Dendritic cell treated with granulocyte-macrophage colony-stimulating factor and Interleukin-4, amounts not matched to agents 40 ng/mL and 50 ng/mL, for 4 days (primary cell): ENCODE measurements around the gene TIMM17B.

Source experiments
- H3K27ac Mint-ChIP-seq: one replicate; pipeline ENCODE4 v1.8.0; 2022; ENCODE audit warnings: mild to moderate bottlenecking, mixed read lengths
- H3K27me3 Mint-ChIP-seq: one replicate; pipeline ENCODE4 v1.8.0; 2022; ENCODE audit warnings: mild to moderate bottlenecking, mixed read lengths
- H3K36me3 Mint-ChIP-seq: one replicate; pipeline ENCODE4 v1.8.0; 2022; ENCODE audit warnings: low read depth, mixed read lengths
- H3K4me1 Mint-ChIP-seq: one replicate; pipeline ENCODE4 v1.8.0; 2022; ENCODE audit warnings: low read depth, mixed read lengths
- H3K4me3 Mint-ChIP-seq: one replicate; pipeline ENCODE4 v1.8.0; 2022; ENCODE audit warnings: mild to moderate bottlenecking, moderate library complexity, mixed read lengths
- H3K9me3 Mint-ChIP-seq: one replicate; pipeline ENCODE4 v1.8.0; 2022; ENCODE audit warnings: mixed read lengths
- intact Hi-C: fragments of 100-400 bp; cut with micrococcal nuclease; formaldehyde crosslinking; loops from one replicate; pipeline ENCODE4 v1.15.0; 2022

The TIMM17B gene

GRCh38 chrX:48927736-48928382, 30.3 kb upstream of the TIMM17B start:
- intact Hi-C loops: no loop called here
- no peaks in the 10 kb centered on the region for H3K9me3 Mint-ChIP-seq

DNA sequence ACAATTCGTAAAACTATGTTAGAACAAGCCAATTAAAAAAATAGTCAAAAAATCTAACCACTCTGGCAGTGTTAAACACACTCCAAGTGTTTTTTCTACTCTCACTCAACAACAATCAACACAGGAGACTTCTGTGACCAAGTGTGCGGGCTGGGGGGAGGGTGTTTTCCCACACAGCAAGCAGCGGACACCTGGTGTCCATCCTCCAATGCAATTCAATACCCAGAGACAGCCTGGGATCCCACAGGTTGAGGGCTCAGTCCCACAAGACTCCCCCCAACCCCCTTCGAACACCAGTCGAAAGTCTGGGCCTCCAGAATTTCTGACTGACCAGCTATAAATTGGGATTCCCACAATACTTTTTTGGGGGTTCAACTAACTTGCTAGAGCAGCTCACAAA, 29.6 kb upstream of the TIMM17B start:
- peaks cover 73% of the 10 kb centered on the region for H3K36me3 Mint-ChIP-seq
- no peaks in the 10 kb centered on the region for H3K27me3 Mint-ChIP-seq
- peaks cover 9% of the 10 kb centered on the region for H3K4me1 Mint-ChIP-seq
- H3K4me3 Mint-ChIP-seq: no peak overlapping the region
- no peaks in the 10 kb centered on the region for H3K9me3 Mint-ChIP-seq
- intact Hi-C loops: no loop called here
- no peak overlapping the region for H3K27ac Mint-ChIP-seq

More at GRCh38 chrX:48927736-48928382, 30.3 kb upstream of the TIMM17B start:
- Mint-ChIP-seq H3K4me1 (peaks cover 6% of the 10 kb centered on the region), H3K4me3 (no peak overlapping the region), H3K27me3 (no peaks in the 10 kb centered on the region), H3K36me3 (peaks cover 68% of the 10 kb centered on the region), H3K27ac (no peak overlapping the region)

- Mint-ChIP-seq H3K4me3 (no peak overlapping the region), H3K27me3 (no peaks in the 10 kb centered on the region), H3K36me3 (peaks cover 58% of the 10 kb centered on the region), H3K27ac (peak overlapping the region; percentile 66), H3K4me1 (peaks cover 25% of the 10 kb centered on the region), H3K9me3 (no peaks in the 10 kb centered on the region)
- intact Hi-C loops: no loop called here
Observed at GRCh38 chrX:48924270-48924669, 26.7 kb upstream of the TIMM17B start.

GRCh38 chrX:48923771-48924170, 26.2 kb upstream of the TIMM17B start:
- peaks cover 25% of the 10 kb centered on the region for H3K4me1 Mint-ChIP-seq
- intact Hi-C loops: no loop called here

DNA sequence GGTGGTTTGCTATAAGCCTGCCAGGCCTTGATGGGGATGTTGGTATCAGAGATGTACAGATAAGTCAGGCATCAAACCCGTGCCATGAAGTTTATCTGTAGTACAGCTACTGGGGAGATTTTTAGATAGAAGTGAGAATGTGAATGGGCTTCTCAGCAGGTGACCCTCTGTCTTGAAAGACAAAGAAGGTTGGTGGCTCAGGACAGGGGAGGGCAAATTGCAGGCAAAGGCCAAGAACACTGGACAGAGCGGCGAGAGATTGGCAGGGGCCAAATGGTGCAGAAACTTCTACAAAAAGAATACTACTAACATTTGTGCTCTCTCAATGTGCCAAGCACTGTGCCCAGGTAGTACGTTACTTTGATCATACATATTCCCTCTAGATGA, 23.1 kb upstream of the TIMM17B start:
- no peaks in the 10 kb centered on the region for H3K27me3 Mint-ChIP-seq
- H3K4me1 Mint-ChIP-seq: peaks cover 41% of the 10 kb centered on the region
- H3K36me3 Mint-ChIP-seq: peaks cover 57% of the 10 kb centered on the region

More at GRCh38 chrX:48923771-48924170, 26.2 kb upstream of the TIMM17B start:
- Mint-ChIP-seq H3K4me3 (no peak overlapping the region), H3K36me3 (peaks cover 58% of the 10 kb centered on the region), H3K9me3 (no peaks in the 10 kb centered on the region), H3K27me3 (no peaks in the 10 kb centered on the region), H3K27ac (peak overlapping the region; percentile 66)

GRCh38 chrX:48919947-48920717, 22.6 kb upstream of the TIMM17B start:
- intact Hi-C loops: loop anchor here (2.0 to 5.0 kb wide), 2 partner anchors 17 to 122 kb away; partner anchors contain the start of gene TFE3
- H3K36me3 Mint-ChIP-seq: peaks cover 57% of the 10 kb centered on the region
- H3K27me3 Mint-ChIP-seq: no peaks in the 10 kb centered on the region
- H3K4me1 Mint-ChIP-seq: peaks cover 44% of the 10 kb centered on the region
- H3K27ac Mint-ChIP-seq: peak overlapping the region; percentile 92
- H3K4me3 Mint-ChIP-seq: peak overlapping the region; percentile 90
- no peaks in the 10 kb centered on the region for H3K9me3 Mint-ChIP-seq

More for the DNA sequence above, 23.1 kb upstream of the TIMM17B start:
- Mint-ChIP-seq H3K9me3 (no peaks in the 10 kb centered on the region), H3K27ac (no peak overlapping the region), H3K4me3 (no peak overlapping the region)
- intact Hi-C loops: no loop called here

GRCh38 chrX:48919360-48919841, 21.8 kb upstream of the TIMM17B start:
- peaks cover 50% of the 10 kb centered on the region for H3K4me1 Mint-ChIP-seq
- peaks cover 57% of the 10 kb centered on the region for H3K36me3 Mint-ChIP-seq
- H3K27me3 Mint-ChIP-seq: no peaks in the 10 kb centered on the region

DNA sequence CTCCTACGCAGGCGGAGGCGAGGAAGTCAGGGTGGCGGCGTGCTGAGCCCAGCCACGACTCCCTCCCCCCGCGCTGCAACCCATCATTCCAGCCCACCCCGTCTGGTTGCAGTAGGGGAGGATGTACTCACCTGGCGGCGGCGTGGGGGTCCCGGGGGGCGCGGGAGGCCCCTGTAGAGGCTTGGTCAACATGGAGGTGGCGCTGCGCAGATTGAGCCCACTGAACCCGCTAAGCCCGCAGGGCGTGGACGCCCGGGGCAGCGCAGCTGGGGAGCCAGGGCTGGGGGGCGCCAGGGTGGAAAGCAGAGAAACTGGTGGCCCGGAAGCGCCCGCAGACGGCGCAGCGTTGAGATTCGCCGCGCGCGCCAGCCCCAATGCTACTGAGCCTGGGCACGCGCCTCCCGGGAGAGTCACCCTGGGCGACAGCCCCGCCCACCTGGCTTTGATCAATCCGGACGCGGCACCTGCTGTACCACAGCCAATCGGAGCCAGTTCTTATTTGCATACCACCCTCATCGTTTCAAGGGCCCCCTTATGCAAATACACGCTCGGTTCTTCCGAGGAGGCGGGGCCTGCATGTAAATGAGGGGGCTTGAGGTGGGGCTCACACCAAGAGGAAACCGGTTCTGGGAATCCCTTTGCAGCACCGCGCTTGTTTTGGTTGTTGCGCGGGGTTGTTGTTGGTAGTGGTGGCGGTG, 21.2 kb upstream of the TIMM17B start, which contains the start of gene PIM2:
Gene PIM2 (minus strand): TSS at position 382 of the 698 bp plus-strand sequence. CDS start 190 bp downstream, at position 192.
- Mint-ChIP-seq H3K9me3 (no peaks in the 10 kb centered on the region), H3K27ac (peak within 1 kb of the TSS; percentile 92), H3K27me3 (no peaks in the 10 kb centered on the region), H3K36me3 (peaks cover 57% of the 10 kb centered on the region), H3K4me1 (peaks cover 53% of the 10 kb centered on the region), H3K4me3 (peak within 1 kb of the TSS; percentile 90)
- intact Hi-C loops: loop anchor here (2.0 to 5.0 kb wide), 2 partner anchors 18 to 124 kb away; partner anchors contain the start of gene TFE3

More at GRCh38 chrX:48919360-48919841, 21.8 kb upstream of the TIMM17B start:
- peak overlapping the region; percentile 90 for H3K4me3 Mint-ChIP-seq
- intact Hi-C loops: loop anchor here (2.0 to 5.0 kb wide), 2 partner anchors 17 to 123 kb away; partner anchors contain the start of gene TFE3
- H3K9me3 Mint-ChIP-seq: no peaks in the 10 kb centered on the region
- peak overlapping the region; percentile 92 for H3K27ac Mint-ChIP-seq

GRCh38 chrX:48918301-48918642, 20.7 kb upstream of the TIMM17B start:
- Mint-ChIP-seq H3K9me3 (no peaks in the 10 kb centered on the region), H3K4me1 (peaks cover 54% of the 10 kb centered on the region), H3K27ac (peak overlapping the region; percentile 92), H3K36me3 (peaks cover 57% of the 10 kb centered on the region), H3K4me3 (peak overlapping the region; percentile 90), H3K27me3 (no peaks in the 10 kb centered on the region)
- intact Hi-C loops: loop anchor here (2.0 to 5.0 kb wide), 2 partner anchors 19 to 124 kb away; partner anchors contain the start of gene TFE3

DNA sequence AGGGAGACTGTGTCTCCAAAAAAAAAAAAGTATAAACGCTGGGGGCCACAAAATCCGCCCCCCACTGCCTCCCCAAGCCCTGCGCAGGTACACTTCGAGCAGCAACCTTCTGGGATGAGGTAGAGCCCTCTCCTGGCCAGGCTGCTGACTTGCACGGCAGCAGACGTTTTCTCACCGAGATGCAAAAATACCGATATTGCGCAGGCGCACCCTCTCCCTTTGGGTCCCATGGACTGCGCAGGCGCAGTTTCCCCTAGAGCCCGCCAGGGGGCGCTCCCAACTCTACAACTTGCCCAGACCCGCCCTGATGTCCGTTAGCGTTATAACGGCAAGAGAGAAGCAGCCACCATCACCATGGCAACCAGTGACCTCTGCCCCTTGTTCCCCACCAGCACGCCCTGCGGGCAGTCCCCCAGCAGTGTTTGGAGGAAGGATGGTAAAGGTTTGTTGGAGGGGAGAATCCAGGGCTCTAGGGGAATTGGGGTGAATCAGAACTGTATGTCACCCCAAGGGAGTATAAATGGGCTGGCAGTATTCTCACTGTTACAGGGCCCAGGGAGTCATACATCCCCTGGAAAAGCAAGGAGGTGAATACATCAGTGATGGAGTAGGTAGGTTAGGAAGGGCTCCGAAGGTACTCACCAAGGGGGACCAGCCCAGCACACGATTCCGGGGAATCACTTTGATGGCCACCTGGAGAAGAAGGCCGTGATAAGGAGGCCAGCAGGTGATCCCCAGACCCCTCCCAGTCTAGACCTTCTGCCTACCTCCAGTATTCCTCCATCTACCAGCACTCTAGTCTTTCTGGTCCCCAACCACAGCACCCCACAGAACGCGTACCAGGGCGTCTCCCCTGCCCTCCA, 19.8 kb upstream of the TIMM17B start:
- H3K36me3 Mint-ChIP-seq: peaks cover 49% of the 10 kb centered on the region
- H3K4me1 Mint-ChIP-seq: peaks cover 54% of the 10 kb centered on the region
- peak overlapping the region; percentile 90 for H3K4me3 Mint-ChIP-seq
- no peaks in the 10 kb centered on the region for H3K9me3 Mint-ChIP-seq
- H3K27me3 Mint-ChIP-seq: no peaks in the 10 kb centered on the region
- intact Hi-C loops: loop anchor here (2.0 to 5.0 kb wide), 2 partner anchors 19 to 125 kb away; partner anchors contain the start of gene TFE3
- H3K27ac Mint-ChIP-seq: peak overlapping the region; percentile 92

DNA sequence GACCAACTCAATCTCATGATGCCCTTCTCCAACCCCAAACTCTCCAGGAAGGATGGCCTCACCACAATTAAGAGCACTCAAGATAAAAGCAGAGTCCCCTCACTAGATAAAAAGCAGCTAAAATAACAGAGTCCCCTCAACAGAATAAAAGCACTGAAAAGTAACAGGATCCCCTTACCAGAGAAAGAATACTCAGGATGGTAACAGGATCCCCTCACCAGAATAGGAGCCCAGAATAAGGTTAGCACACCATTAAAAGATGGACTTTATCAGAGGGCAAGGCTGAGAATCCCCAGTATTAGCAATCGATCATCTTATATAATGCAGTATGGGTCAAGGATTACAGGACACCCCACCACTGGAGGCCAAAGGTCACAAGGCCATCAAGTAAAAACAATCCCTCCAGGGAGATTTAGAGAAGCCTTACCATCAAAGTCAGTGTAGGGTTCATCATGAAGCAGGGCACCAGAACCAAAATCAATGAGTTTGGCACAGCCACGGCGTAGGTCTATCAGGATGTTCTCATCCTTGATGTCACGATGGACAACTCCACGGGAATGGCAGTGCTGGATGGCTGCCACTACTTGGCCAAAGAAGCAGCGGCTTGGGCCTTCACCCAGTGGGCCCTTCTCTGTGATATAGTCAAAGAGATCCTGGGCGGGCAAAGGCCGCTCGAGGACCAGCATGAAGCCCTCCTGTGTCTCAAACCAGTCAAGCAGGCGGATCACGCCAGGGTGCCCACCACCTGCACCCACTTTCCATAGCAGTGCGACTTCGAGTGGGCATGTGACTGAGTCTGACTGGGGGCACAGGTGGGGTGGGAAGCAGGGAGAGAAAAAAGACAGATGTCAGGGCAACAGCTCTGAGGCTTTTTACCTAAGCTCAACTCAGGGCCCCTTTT, 17.3 kb upstream of the TIMM17B start:
- H3K9me3 Mint-ChIP-seq: no peaks in the 10 kb centered on the region
- H3K27me3 Mint-ChIP-seq: no peaks in the 10 kb centered on the region
- peaks cover 62% of the 10 kb centered on the region for H3K4me1 Mint-ChIP-seq
- H3K36me3 Mint-ChIP-seq: peaks cover 57% of the 10 kb centered on the region
- intact Hi-C loops: loop anchor here (5.0 kb wide), 1 partner anchor 127 kb away; the partner anchor contains the start of gene TFE3
- H3K4me3 Mint-ChIP-seq: no peak overlapping the region
- H3K27ac Mint-ChIP-seq: peak overlapping the region; percentile 79
